HepG2 (cell line): ENCODE measurements around the gene DEFB121. TPM values are rescaled to one million over a fixed set of nuclear protein-coding genes. Genes with fewer than 3 reads are reported as not detected.

Source experiments
- ATAC-seq: fragments of 200-7000 bp; cut with Tn5 transposase; 3 replicates; pipeline ENCODE4 v1.9.1; 2020; ENCODE audit warnings: mild to moderate bottlenecking, moderate library complexity
- BruUV-seq: library from RNA; stranded (reverse); fragments of 400-500 nt; replicated peaks from 2 replicates; lab custom pipeline; 2021; lab: Mats Ljungman, UMichigan
- CTCF ChIA-PET: fragments of 300-600 bp; formaldehyde crosslinking; extraction: SDS; loops from one replicate; lab custom pipeline; 2021; ENCODE audit warnings: low total read pairs, inconsistent platforms, low intra/inter-chr PET ratio; lab: Yijun Ruan, JAX
- POLR2A ChIA-PET: fragments of 350-600 bp; sonication (Branson Sonifier 250); formaldehyde crosslinking; loops from one replicate; lab custom pipeline; 2020; ENCODE audit warnings: antibody characterized with exemption, inconsistent platforms; lab: Yijun Ruan, JAX
- DNase-seq: peaks from one replicate; pipeline ENCODE4 v3.0.0-alpha.2; 2015; ENCODE audit warnings: low spot score
- FAIRE-seq: peaks from 3 replicates; lab custom pipeline; 2011; peaks lifted over from hg19 to GRCh38; lab: Jason Lieb, UNC
- H2AFZ ChIP-seq: one replicate; pipeline ENCODE4 v1.6.1; 2011; ENCODE audit warnings: low read length, inconsistent platforms
- H3K27ac ChIP-seq: fragments of 300-600 bp; 3 replicates; pipeline ENCODE4 v1.8.0; 2011; ENCODE audit warnings: mixed run types, mild to moderate bottlenecking, mixed read lengths, low read length, inconsistent platforms; ENCODE audit not compliant: insufficient read depth; ENCODE audit errors: extremely low read length
- H3K27me3 ChIP-seq, 2 experiments: fragments of 200-600 bp in 1 of 2; 2 replicates in 1 of 2; 3 replicates in 1 of 2; pipeline versions ENCODE4 v1.6.0 to v1.8.0; 2011; ENCODE audit warnings: low read length in 2 of 2, mild to moderate bottlenecking in 2 of 2, moderate library complexity in 2 of 2, inconsistent platforms in 1 of 2; ENCODE audit not compliant: insufficient read depth in 2 of 2, control insufficient read depth in 1 of 2
- H3K36me3 ChIP-seq, 2 experiments: fragments of 200-600 bp in 1 of 2; replicated peaks in 1 of 2; 2 replicates in 1 of 2; 3 replicates in 1 of 2; pipeline versions ENCODE4 v1.5.1 to v1.8.0; 2011; ENCODE audit warnings: low read length in 2 of 2, inconsistent platforms in 1 of 2; ENCODE audit not compliant: insufficient read depth in 2 of 2, control insufficient read depth in 1 of 2
- H3K4me1 ChIP-seq: 2 replicates; pipeline ENCODE4 v1.5.1; 2012; ENCODE audit warnings: low read length, inconsistent platforms; ENCODE audit not compliant: insufficient read depth
- H3K4me2 ChIP-seq: 2 replicates; pipeline ENCODE4 v1.6.0; 2011; ENCODE audit warnings: low read depth, low read length, inconsistent platforms
- H3K4me3 ChIP-seq, 3 experiments: fragments of 200-600 bp in 1 of 3; sonication (generic), shearing (Covaris generic) in 1 of 3; replicated peaks in 1 of 3; 2 replicates each; pipeline ENCODE4 v1.5.1; 2011 to 2016; ENCODE audit warnings: low read length in 3 of 3, inconsistent platforms in 2 of 3, low read depth in 2 of 3, mild to moderate bottlenecking in 2 of 3, control low read depth in 1 of 3, mixed read lengths in 1 of 3; ENCODE audit not compliant: insufficient read depth in 1 of 3
- H3K79me2 ChIP-seq: one replicate; pipeline ENCODE4 v1.6.1; 2011; ENCODE audit warnings: low read length, inconsistent platforms; ENCODE audit not compliant: insufficient read depth
- H3K9ac ChIP-seq: 2 replicates; pipeline ENCODE4 v1.6.0; 2011; ENCODE audit warnings: mild to moderate bottlenecking, low read depth, low read length, inconsistent platforms; ENCODE audit not compliant: insufficient read depth
- H3K9me3 ChIP-seq: 2 replicates; pipeline ENCODE4 v1.5.1; 2012; ENCODE audit warnings: mild to moderate bottlenecking, low read length
- H4K20me1 ChIP-seq: 2 replicates; pipeline ENCODE4 v1.6.0; 2011; ENCODE audit warnings: inconsistent platforms, mild to moderate bottlenecking, low read length, moderate library complexity; ENCODE audit not compliant: insufficient read depth
- MAFF ChIP-seq: IDR thresholded peaks from 2 replicates; pipeline ENCODE4 v1.6.1; 2011; ENCODE audit warnings: low read depth, low read length, improper control_type of control experiment
- MAFK ChIP-seq, 2 experiments: IDR thresholded peaks in 1 of 2; conservative IDR thresholded peaks in 1 of 2; 2 replicates each; pipeline ENCODE4 v1.6.1; 2011; ENCODE audit warnings: improper control_type of control experiment in 2 of 2, low read length in 2 of 2
- MTF2 ChIP-seq: sonication (generic); formaldehyde crosslinking; IDR thresholded peaks from 2 replicates; pipeline ENCODE4 v1.5.0; 2020; ENCODE audit warnings: missing genetic modification reagents, borderline replicate concordance
- NFE2L1 ChIP-seq: sonication (generic); formaldehyde crosslinking; IDR thresholded peaks from 2 replicates; pipeline ENCODE4 v1.4.0; 2020; ENCODE audit warnings: missing genetic modification reagents, mild to moderate bottlenecking, borderline replicate concordance
- NFIC ChIP-seq: IDR thresholded peaks from 2 replicates; pipeline ENCODE4 v1.6.1; 2012; ENCODE audit warnings: mild to moderate bottlenecking, low read length, inconsistent platforms
- POGZ ChIP-seq: sonication (generic); formaldehyde crosslinking; IDR thresholded peaks from 2 replicates; pipeline ENCODE4 v1.4.0; 2020; ENCODE audit warnings: mild to moderate bottlenecking, missing genetic modification reagents
- POLR2A ChIP-seq, 2 experiments: IDR thresholded peaks; 2 replicates each; pipeline ENCODE4 v1.6.1; 2011; ENCODE audit warnings: low read depth in 2 of 2, low read length in 2 of 2, mild to moderate bottlenecking in 1 of 2, moderate library complexity in 1 of 2; ENCODE audit not compliant: insufficient read depth in 1 of 2
- RAD51 ChIP-seq: fragments of 450-650 bp; IDR thresholded peaks from 2 replicates; pipeline ENCODE4 v1.6.1; 2016; ENCODE audit warnings: borderline replicate concordance
- SP1 ChIP-seq, 2 experiments: fragments of 450-650 bp in 1 of 2; sonication (generic) in 1 of 2; formaldehyde crosslinking in 1 of 2; IDR thresholded peaks; 2 replicates each; pipeline versions ENCODE4 v1.4.0 to v1.6.1; 2016 to 2020; ENCODE audit warnings: missing genetic modification reagents in 1 of 2
- ZBTB37 ChIP-seq: sonication (generic); formaldehyde crosslinking; IDR thresholded peaks from 2 replicates; pipeline ENCODE4 v1.4.0; 2020; ENCODE audit warnings: mild to moderate bottlenecking, missing genetic modification reagents
- ZGPAT ChIP-seq: IDR thresholded peaks from 2 replicates; pipeline ENCODE4 v1.6.1; 2016; ENCODE audit warnings: mild to moderate bottlenecking
- ZNF317 ChIP-seq: sonication (generic); formaldehyde crosslinking; IDR thresholded peaks from 2 replicates; pipeline ENCODE4 v1.5.0; 2020; ENCODE audit warnings: mild to moderate bottlenecking, missing genetic modification reagents
- ZNF678 ChIP-seq: sonication (generic); formaldehyde crosslinking; IDR thresholded peaks from 2 replicates; pipeline ENCODE4 v1.4.0; 2020; ENCODE audit warnings: mild to moderate bottlenecking, missing genetic modification reagents
- ZSCAN21 ChIP-seq: sonication (generic); formaldehyde crosslinking; IDR thresholded peaks from 2 replicates; pipeline ENCODE4 v1.8.0; 2022; ENCODE audit warnings: mild to moderate bottlenecking, missing genetic modification reagents, moderate library complexity, borderline replicate concordance
- WGBS: methylation state at CpG from one replicate; pipeline ENCODE4 v1.1.6; 2017; ENCODE audit warnings: low lambda C conversion rate; 5-methylcytosine and 5-hydroxymethylcytosine counted together
- in situ Hi-C: cut with HindIII; loops from 2 replicates; pipeline ENCODE4 v1.10.0; 2017; ENCODE audit warnings: low pct_unique_long_range_greater_than_20kb; ENCODE audit not compliant: extremely low pct_ligation_motif_present
- intact Hi-C: fragments of 100-400 bp; cut with micrococcal nuclease; formaldehyde crosslinking; loops from one replicate; pipeline ENCODE4 v1.10.0; 2022; ENCODE audit not compliant: unreplicated experiment
- polyA plus RNA-seq, 8 experiments: library from polyadenylated mRNA; depleted of rRNA in 3 of 8; stranded (reverse) in 7 of 8; unstranded in 1 of 8; fragments of >200 nt; fragmentation: Illumina TruSeq in 4 of 8; extraction: Trizol in 4 of 8; gene quantifications; 2 replicates each; pipeline versions ENCODE4 v1.2.1 to v1.2.3, GENCODE V29; 2011 to 2016; ENCODE audit warnings: low read depth in 4 of 8, missing spikeins in 1 of 8, mixed read lengths in 1 of 8; ENCODE audit not compliant: insufficient read depth in 1 of 8
- total RNA-seq, 5 experiments: library from RNA; depleted of rRNA; stranded (reverse); fragments of >200 nt; fragmentation: Illumina TruSeq; extraction: Trizol; gene quantifications; 2 replicates each; pipeline ENCODE4 v1.2.3, GENCODE V29; 2016; ENCODE audit warnings: low read depth in 1 of 5

DEFB121 gene
- total and polyA plus RNA-seq, 2 of the 13 experiments (the other 11 are each of a cell fraction or from before 2014, with no cell fraction given), result not detected

GRCh38 chr20:31410011-31410410, 4.0 kb upstream of the DEFB121 start (continued):
- TF ChIP-seq ZBTB37 (CRISPR knock-in tag), result no peak
- no peak for TF ChIP-seq ZSCAN21
- no peak for TF ChIP-seq NFE2L1 (CRISPR knock-in tag)

GRCh38 chr20:31403886-31404285, 2.1 kb downstream of the DEFB121 start:
- no peak overlapping the region for H2AFZ ChIP-seq
- no peak overlapping the region for H3K4me2 ChIP-seq
- no peak overlapping the region for H3K9ac ChIP-seq
- in situ Hi-C loops, result no loop called here
- TF ChIP-seq POLR2A (IDR thresholded peaks at IDR 0.05; ENCODE audit: insufficient read depth in 1 of 2, low read depth in 2 of 2, low read length in 2 of 2) (no peak), ZNF317 (CRISPR knock-in tag) (no peak), ZGPAT (no peak), ZNF678 (CRISPR knock-in tag) (no peak), SP1 (IDR thresholded peaks at IDR 0.05) (no peak), SP1 (CRISPR knock-in tag; IDR thresholded peaks at IDR 0.05) (no peak), MAFF (0 out of 2 replicates have a peak, but pooled peaks have one; percentile 39), POGZ (CRISPR knock-in tag) (no peak), RAD51 (no peak), MAFK (conservative IDR thresholded peaks at IDR 0.05 in 1 of 2, IDR thresholded peaks at IDR 0.05 in 1 of 2; ENCODE audit: low read length in 2 of 2) (peak; percentile 66 to 67), MTF2 (CRISPR knock-in tag) (no peak), NFIC (no peak)
- no peaks in the 10 kb centered on the region for H3K79me2 ChIP-seq
- H3K4me3 ChIP-seq, result no peak overlapping the region
- intact Hi-C loops, result no loop called here
- DNase-seq, result no peak
- no peak for ATAC-seq
- FAIRE-seq, result no peak
- peaks cover 0 to 6% of the 10 kb centered on the region in 2 experiments; a peak in 2 of 5 replicates for H3K27me3 ChIP-seq
- POLR2A ChIA-PET, result no interaction called here
- H3K27ac ChIP-seq, result no peak overlapping the region
- CTCF ChIA-PET, result no interaction called here
- H3K36me3 ChIP-seq, result no peaks in the 10 kb centered on the region
- no peaks in the 10 kb centered on the region for H4K20me1 ChIP-seq
- 0% methylated on average over 1 of the region's 1 CpG for WGBS
- no TSS peak for BruUV-seq
- no peaks in the 10 kb centered on the region for H3K9me3 ChIP-seq
- H3K4me1 ChIP-seq, result no peaks in the 10 kb centered on the region
